H1 (cell line): Measurements from ENCODE around the gene TIMM10B.

Experiments
- BCL11A ChIP-seq, 2 experiments: IDR thresholded peaks; one replicate each; pipeline ENCODE4 v1.6.1; 2011; ENCODE audit warnings: low read depth in 2 of 2, low read length in 2 of 2, mild to moderate bottlenecking in 2 of 2
- RBBP5 ChIP-seq: IDR thresholded peaks from 2 replicates; pipeline ENCODE4 v1.7.1; 2012; ENCODE audit warnings: low read depth, mild to moderate bottlenecking, inconsistent platforms, low read length, moderate library complexity, borderline replicate concordance
- TCF12 ChIP-seq: IDR thresholded peaks from 2 replicates; pipeline ENCODE4 v1.6.1; 2011; ENCODE audit warnings: low read depth, mild to moderate bottlenecking, low read length
- TF ChIP-seq, protein P1 (sequence below), 3 experiments: IDR thresholded peaks; 1 replicate in 2 of 3; 2 replicates in 1 of 3; pipeline versions ENCODE4 v1.5.1 to v1.6.1; 2011; ENCODE audit warnings: low read length in 3 of 3, mild to moderate bottlenecking in 3 of 3, inconsistent platforms in 2 of 3, low read depth in 1 of 3, moderate library complexity in 1 of 3; ENCODE audit not compliant: insufficient read depth in 1 of 3; ENCODE audit errors: control extremely low read depth in 1 of 3
- TF ChIP-seq, protein P2 (sequence below): IDR thresholded peaks from 2 replicates; pipeline ENCODE4 v1.6.1; 2012; ENCODE audit warnings: inconsistent platforms

DNA sequence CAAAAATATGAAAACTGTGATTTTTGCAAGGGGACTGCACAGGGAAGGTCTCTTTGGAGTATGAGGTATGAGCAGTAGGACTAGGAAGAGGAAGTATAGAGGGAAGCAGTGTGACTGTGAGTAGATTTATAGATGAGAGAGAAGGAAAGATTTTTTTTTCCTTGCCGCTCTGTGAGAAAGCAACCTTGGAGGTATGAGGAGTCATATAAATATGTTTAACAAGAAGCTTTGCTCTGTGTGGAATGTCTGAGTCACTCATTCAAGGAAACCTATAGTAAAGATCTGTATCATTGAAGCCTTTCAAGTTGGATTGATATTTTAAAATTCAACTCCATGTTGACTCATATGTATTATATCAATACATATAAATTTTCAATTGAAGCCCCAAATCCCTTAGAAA, 42.0 kb downstream of the TIMM10B start:
- TF ChIP-seq, protein P1, sequence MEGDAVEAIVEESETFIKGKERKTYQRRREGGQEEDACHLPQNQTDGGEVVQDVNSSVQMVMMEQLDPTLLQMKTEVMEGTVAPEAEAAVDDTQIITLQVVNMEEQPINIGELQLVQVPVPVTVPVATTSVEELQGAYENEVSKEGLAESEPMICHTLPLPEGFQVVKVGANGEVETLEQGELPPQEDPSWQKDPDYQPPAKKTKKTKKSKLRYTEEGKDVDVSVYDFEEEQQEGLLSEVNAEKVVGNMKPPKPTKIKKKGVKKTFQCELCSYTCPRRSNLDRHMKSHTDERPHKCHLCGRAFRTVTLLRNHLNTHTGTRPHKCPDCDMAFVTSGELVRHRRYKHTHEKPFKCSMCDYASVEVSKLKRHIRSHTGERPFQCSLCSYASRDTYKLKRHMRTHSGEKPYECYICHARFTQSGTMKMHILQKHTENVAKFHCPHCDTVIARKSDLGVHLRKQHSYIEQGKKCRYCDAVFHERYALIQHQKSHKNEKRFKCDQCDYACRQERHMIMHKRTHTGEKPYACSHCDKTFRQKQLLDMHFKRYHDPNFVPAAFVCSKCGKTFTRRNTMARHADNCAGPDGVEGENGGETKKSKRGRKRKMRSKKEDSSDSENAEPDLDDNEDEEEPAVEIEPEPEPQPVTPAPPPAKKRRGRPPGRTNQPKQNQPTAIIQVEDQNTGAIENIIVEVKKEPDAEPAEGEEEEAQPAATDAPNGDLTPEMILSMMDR (IDR thresholded peaks at IDR 0.05; ENCODE audit: control extremely low read depth in 1 of 3, insufficient read depth in 1 of 3, low read depth in 1 of 3, low read length in 3 of 3) = no peak
- TF ChIP-seq BCL11A (IDR thresholded peaks at IDR 0.05; ENCODE audit: low read depth in 2 of 2, low read length in 2 of 2) (no peak), RBBP5 (no peak), TCF12 (no peak)
- TF ChIP-seq, protein P2, sequence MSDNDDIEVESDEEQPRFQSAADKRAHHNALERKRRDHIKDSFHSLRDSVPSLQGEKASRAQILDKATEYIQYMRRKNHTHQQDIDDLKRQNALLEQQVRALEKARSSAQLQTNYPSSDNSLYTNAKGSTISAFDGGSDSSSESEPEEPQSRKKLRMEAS = no peak
